Brain microvascular endothelial cell (primary cell): Measurements from ENCODE around the gene PLEKHG7.

Experiments used
- DNase-seq: peaks from one replicate; pipeline ENCODE4 v3.0.0-alpha.2; 2020
- H3K27ac ChIP-seq: fragments of 250-450 bp; sonication (Bioruptor Pico); 2 replicates; pipeline ENCODE4 v1.5.1; 2020; ENCODE audit warnings: mild to moderate bottlenecking, moderate library complexity
- H3K27me3 ChIP-seq: fragments of 250-450 bp; sonication (Bioruptor Pico); replicated peaks from 2 replicates; pipeline ENCODE4 v1.5.1; 2020; ENCODE audit warnings: mild to moderate bottlenecking
- H3K36me3 ChIP-seq: fragments of 250-450 bp; sonication (Bioruptor Pico); replicated peaks from 2 replicates; pipeline ENCODE4 v1.5.1; 2020; ENCODE audit warnings: mild to moderate bottlenecking
- H3K4me3 ChIP-seq: 2 replicates; pipeline ENCODE4 v1.5.1; 2011; ENCODE audit warnings: low read depth, mild to moderate bottlenecking, control low read depth, low read length, moderate library complexity
- in situ Hi-C: cut with HindIII; loops from 2 replicates; pipeline ENCODE4 v1.10.0; 2017; ENCODE audit warnings: low sequenced_read_pairs, low pct_ligation_motif_present
- TF ChIP-seq, protein P1 (sequence below): IDR thresholded peaks from 2 replicates; pipeline ENCODE4 v1.5.1; 2011; ENCODE audit warnings: low read depth, mild to moderate bottlenecking, moderate library complexity, low read length, control low read depth, inconsistent platforms; ENCODE audit errors: missing control alignments

PLEKHG7 gene

DNA sequence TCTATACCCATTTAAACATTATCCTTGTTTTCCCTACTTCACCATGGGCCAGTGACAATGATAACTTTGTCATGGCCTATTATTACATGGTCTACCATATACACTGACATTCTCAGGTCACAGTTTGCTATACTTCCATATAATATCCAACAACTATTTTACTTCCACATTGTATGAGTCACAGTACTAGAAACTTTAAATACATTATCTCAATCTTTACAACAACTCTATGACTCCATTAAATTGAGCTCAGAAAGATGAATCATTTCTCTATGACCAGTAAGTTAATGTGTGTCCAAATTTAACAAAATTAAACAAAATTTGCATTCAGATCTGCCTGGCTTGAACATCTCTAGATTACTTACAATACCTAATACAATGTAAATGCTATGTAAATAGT lies 93.9 kb downstream of the PLEKHG7 start:
- H3K4me3 ChIP-seq = no peak overlapping the region
- TF ChIP-seq, protein P1, sequence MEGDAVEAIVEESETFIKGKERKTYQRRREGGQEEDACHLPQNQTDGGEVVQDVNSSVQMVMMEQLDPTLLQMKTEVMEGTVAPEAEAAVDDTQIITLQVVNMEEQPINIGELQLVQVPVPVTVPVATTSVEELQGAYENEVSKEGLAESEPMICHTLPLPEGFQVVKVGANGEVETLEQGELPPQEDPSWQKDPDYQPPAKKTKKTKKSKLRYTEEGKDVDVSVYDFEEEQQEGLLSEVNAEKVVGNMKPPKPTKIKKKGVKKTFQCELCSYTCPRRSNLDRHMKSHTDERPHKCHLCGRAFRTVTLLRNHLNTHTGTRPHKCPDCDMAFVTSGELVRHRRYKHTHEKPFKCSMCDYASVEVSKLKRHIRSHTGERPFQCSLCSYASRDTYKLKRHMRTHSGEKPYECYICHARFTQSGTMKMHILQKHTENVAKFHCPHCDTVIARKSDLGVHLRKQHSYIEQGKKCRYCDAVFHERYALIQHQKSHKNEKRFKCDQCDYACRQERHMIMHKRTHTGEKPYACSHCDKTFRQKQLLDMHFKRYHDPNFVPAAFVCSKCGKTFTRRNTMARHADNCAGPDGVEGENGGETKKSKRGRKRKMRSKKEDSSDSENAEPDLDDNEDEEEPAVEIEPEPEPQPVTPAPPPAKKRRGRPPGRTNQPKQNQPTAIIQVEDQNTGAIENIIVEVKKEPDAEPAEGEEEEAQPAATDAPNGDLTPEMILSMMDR = no peak
- no peak for DNase-seq
- H3K36me3 ChIP-seq = peaks cover 8% of the 10 kb centered on the region
- no peak overlapping the region for H3K27ac ChIP-seq
- H3K27me3 ChIP-seq = no peaks in the 10 kb centered on the region
- in situ Hi-C loops = no loop called here

DNA sequence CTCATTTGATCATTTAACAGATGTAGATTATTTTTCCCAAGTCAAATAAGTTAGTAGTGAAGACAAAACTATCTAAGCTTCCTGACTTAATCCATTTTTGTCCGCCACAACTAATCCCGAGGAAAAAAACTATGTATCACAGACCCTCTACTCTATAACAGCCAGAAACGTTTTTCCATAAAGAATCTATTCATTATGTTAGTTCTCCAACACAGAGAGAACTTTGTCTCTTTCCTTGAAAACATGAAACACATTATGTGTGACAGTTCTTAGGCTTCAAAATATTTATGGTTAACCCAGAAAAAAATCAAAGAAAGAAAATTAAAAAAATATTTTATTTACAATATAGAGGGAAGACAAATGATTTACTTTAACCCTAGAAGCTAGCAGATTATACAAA lies 100.1 kb downstream of the PLEKHG7 start:
- TF ChIP-seq, protein P1 = no peak
- in situ Hi-C loops = no loop called here
- Histone ChIP-seq H3K36me3 (peaks cover 6% of the 10 kb centered on the region), H3K27me3 (no peaks in the 10 kb centered on the region), H3K27ac (no peak overlapping the region), H3K4me3 (no peak overlapping the region)
- no peak for DNase-seq

DNA sequence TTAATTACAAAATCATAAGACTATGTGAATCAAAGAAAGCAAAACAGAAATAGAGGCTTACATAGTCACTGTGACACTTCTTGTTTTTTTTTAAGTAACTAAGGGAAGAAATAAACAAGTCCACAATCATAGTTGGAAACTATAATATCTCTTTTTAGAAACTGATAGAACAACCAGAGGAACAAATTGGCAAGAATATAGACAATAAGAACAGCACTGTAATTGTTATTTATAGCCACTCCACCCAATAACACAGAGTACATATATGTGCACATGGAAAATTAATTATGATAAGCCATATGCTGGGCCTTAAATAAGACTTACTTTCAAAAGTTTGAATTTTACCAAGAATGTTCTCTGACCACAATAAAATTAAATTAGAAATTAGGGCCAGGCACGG lies 101.1 kb downstream of the PLEKHG7 start:
- Histone ChIP-seq H3K27me3 (no peaks in the 10 kb centered on the region), H3K27ac (no peak overlapping the region), H3K36me3 (peaks cover 8% of the 10 kb centered on the region), H3K4me3 (no peak overlapping the region)
- no peak for DNase-seq
- TF ChIP-seq, protein P1 = no peak
- in situ Hi-C loops = no loop called here

DNA sequence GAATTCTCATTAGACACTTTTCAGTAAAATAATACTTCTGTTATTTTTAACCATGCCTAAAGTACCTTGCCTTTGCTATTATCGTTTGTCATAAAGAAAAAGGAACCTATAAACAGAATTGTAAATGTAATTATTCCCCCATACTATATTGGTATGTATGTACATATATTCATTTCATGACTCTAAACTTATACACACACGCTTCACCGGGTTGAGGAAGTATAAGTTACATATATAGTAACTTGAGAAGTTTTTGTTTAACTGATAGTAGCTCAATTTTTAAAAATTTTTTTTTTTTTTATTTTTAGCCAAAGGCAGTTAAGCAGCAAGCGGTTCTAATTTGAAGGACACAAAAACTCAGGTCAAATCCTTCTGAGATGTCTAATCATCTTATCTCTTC lies 107.6 kb downstream of the PLEKHG7 start:
- Histone ChIP-seq H3K36me3 (peaks cover 2% of the 10 kb centered on the region), H3K4me3 (no peak overlapping the region)
- in situ Hi-C loops = no loop called here

DNA sequence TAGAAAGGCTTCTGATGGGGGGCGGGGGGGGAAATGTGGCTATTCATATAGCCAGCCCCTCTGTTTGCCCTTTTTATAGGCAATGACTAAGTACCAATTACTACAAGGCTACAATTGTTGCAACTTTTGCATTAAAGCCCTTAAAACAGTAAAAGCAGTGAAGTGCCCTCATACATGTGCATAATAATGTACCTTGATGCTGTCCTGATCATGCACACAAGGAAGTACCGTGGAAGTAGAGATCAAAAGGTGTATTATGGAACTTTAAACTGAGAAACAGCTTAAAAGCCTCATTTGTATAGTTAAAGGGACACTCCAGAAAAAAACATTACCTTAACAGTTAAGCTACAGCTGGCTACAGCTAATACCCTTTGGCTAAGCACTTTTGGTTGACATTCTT lies 111.8 kb downstream of the PLEKHG7 start:
- Histone ChIP-seq H3K27me3 (no peaks in the 10 kb centered on the region), H3K36me3 (no peaks in the 10 kb centered on the region), H3K27ac (no peak overlapping the region), H3K4me3 (no peak overlapping the region)
- in situ Hi-C loops = no loop called here
- TF ChIP-seq, protein P1 = no peak
- DNase-seq = no peak

More for the DNA sequence above, 107.6 kb downstream of the PLEKHG7 start:
- DNase-seq = no peak
- H3K27me3 ChIP-seq = no peaks in the 10 kb centered on the region
- no peak overlapping the region for H3K27ac ChIP-seq
- TF ChIP-seq, protein P1 = no peak

DNA sequence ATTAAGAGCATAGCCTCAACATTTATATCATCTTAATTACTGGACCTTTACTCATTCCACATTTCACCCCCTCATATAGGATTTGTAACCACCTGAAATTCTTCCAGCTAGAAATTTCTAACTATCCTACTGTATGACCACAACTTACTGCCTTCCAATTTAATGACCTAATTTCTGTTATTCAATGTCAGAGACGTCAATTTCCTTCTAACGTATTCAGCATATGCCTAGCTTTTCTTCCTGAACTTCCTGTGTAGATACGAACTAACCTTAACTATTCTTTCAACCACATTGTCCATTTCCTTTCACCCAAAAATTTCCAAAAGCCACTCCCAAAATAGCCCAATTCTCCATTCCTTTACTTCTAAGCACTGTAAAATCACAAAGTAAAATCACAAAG lies 118.4 kb downstream of the PLEKHG7 start:
- H3K27ac ChIP-seq = no peak overlapping the region
- peaks cover 2% of the 10 kb centered on the region for H3K36me3 ChIP-seq
- in situ Hi-C loops = no loop called here
- H3K4me3 ChIP-seq = no peak overlapping the region
- DNase-seq = no peak
- TF ChIP-seq, protein P1 = no peak
- no peaks in the 10 kb centered on the region for H3K27me3 ChIP-seq
